ENCODE measurements around the gene SHC4.

GRCh38 chr15:48888836-48889235 lies 74.9 kb downstream of the SHC4 start:
- TF ChIP-seq CTCF (conservative IDR thresholded peaks at IDR 0.05), result no peak
- TF ChIP-seq ZFX (IDR thresholded peaks at IDR 0.05), result no peak

Data from C4-2B (cell line).